NCI-H345 treated with DMSO at 0.1 percent for 48 hours (cell line): ENCODE results near the gene PAK4.
"Not testable (repeated sequence)": the region's sequence is repeated elsewhere in the genome, so short reads cannot be mapped to it uniquely, and the experiment has no call there.

Source experiments
- DNase-seq: peaks from one replicate; lab custom pipeline; 2025; ENCODE audit not compliant: unreplicated experiment; lab: John Stamatoyannopoulos, UW

PAK4 gene

GRCh38 chr19:39128516-39129079 lies 3.0 kb downstream of the PAK4 start:
- no peak for DNase-seq

- DNase-seq: no peak
Observed at GRCh38 chr19:39129116-39129515, 3.5 kb downstream of the PAK4 start.

- DNase-seq: no peak
Observed at GRCh38 chr19:39130337-39131254, 5.0 kb downstream of the PAK4 start.

- DNase-seq: no peak
Observed at GRCh38 chr19:39131255-39131755, 5.7 kb downstream of the PAK4 start.

- DNase-seq: no peak
Observed at GRCh38 chr19:39132344-39132969, 6.9 kb downstream of the PAK4 start.

GRCh38 chr19:39133431-39134270 lies 8.1 kb downstream of the PAK4 start:
- DNase-seq: no peak

GRCh38 chr19:39135701-39136100 lies 10.1 kb downstream of the PAK4 start:
- no peak for DNase-seq

GRCh38 chr19:39136225-39136940 lies 10.8 kb downstream of the PAK4 start:
- DNase-seq: no peak

- no peak for DNase-seq
Observed at GRCh38 chr19:39137131-39137530, 11.5 kb downstream of the PAK4 start.

- DNase-seq: peak; percentile 40
Observed at GRCh38 chr19:39138221-39139211, 12.9 kb downstream of the PAK4 start.

GRCh38 chr19:39139305-39139874 lies 13.8 kb downstream of the PAK4 start:
- DNase-seq: no peak

- DNase-seq: no peak
Observed at GRCh38 chr19:39139971-39140453, 14.4 kb downstream of the PAK4 start.

GRCh38 chr19:39140594-39140993 lies 15.0 kb downstream of the PAK4 start:
- no peak for DNase-seq

- no peak for DNase-seq
Observed at GRCh38 chr19:39141929-39142328, 16.3 kb downstream of the PAK4 start.

GRCh38 chr19:39142630-39143029 lies 17.0 kb downstream of the PAK4 start:
- no peak for DNase-seq

GRCh38 chr19:39143757-39144289 lies 18.2 kb downstream of the PAK4 start:
- DNase-seq: not testable (repeated sequence)

GRCh38 chr19:39144290-39145071 lies 18.9 kb downstream of the PAK4 start:
- DNase-seq: no peak
